ENCODE data around the gene ZBTB2. TPM values are rescaled to one million over a fixed set of nuclear protein-coding genes. Genes with fewer than 3 reads are reported as not detected.

The ZBTB2 gene
- total and polyA plus RNA-seq, 2 of the 4 experiments (the other 2 are of a cell fraction) = 11.8 to 17.7 TPM

- intact Hi-C loops (cut with micrococcal nuclease) (no loop called here), in situ Hi-C loops (cut with MboI; ENCODE audit: low sequenced_read_pairs) (loop anchor here (25.0 kb wide), 1 partner anchor 701 kb away; no protein-coding TSS in a partner anchor), dilution Hi-C loops (cut with HindIII; ENCODE audit: low sequenced_read_pairs, unreplicated experiment) (no loop called here)
- Histone ChIP-seq H4K5ac (ENCODE audit: low read depth, low read length) (no peak overlapping the region), H3K56ac (ENCODE audit: extremely low read depth, insufficient read depth, low read length) (no peak overlapping the region), H3K18ac (ENCODE audit: low read depth, low read length) (no peak overlapping the region), H3K9me3 (ENCODE audit: control insufficient read depth, insufficient read depth, low read length) (no peaks in the 10 kb centered on the region), H2BK20ac (ENCODE audit: low read depth, low read length) (no peak overlapping the region), H3K36me3 (ENCODE audit: control insufficient read depth, insufficient read depth, low read length) (peaks cover 9% of the 10 kb centered on the region), H2AK5ac (ENCODE audit: low read depth, low read length) (peak overlapping the region; percentile 30; the same call in 1 of the 2 replicates), H2BK5ac (ENCODE audit: low read depth, low read length, poor library complexity, severe bottlenecking) (no peak overlapping the region), H3K4me3 (ENCODE audit: insufficient read depth, low read depth, low read length) (no peak overlapping the region), H3K27ac (ENCODE audit: insufficient read depth, low read length) (no peak overlapping the region), H4K8ac (ENCODE audit: low read depth in 2 of 2, low read length in 2 of 2) (no peak overlapping the region), H2AK9ac (replicated peaks; ENCODE audit: low read depth, low read length, poor library complexity) (no peak overlapping the region), H4K20me1 (ENCODE audit: insufficient read depth, low read length) (peaks cover 10% of the 10 kb centered on the region; the same call in 1 of the 2 replicates), H3K4me2 (ENCODE audit: low read depth, low read length) (no peak overlapping the region), H2AFZ (replicated peaks; ENCODE audit: low read length, poor library complexity) (no peak overlapping the region), H3K4me1 (ENCODE audit: control insufficient read depth, insufficient read depth, low read length) (peaks cover 2% of the 10 kb centered on the region), H3K9ac (ENCODE audit: low read depth, low read length) (no peak overlapping the region), H3K79me1 (ENCODE audit: low read depth in 1 of 2, low read length in 2 of 2) (peaks cover 11 to 28% of the 10 kb centered on the region in 2 experiments), H3K14ac (replicated peaks; ENCODE audit: low read depth, low read length) (no peak overlapping the region), H3K9me1 (ENCODE audit: insufficient read depth, low read length) (peaks cover 4% of the 10 kb centered on the region; the same call in 1 of the 2 replicates), H3K23ac (ENCODE audit: low read depth, low read length) (no peak overlapping the region), H3K27me3 (ENCODE audit: control insufficient read depth, insufficient read depth, low read length) (no peaks in the 10 kb centered on the region), H2BK120ac (ENCODE audit: low read depth, low read length) (no peak overlapping the region), H2BK15ac (ENCODE audit: low read depth, low read length) (no peak overlapping the region), H3K4ac (ENCODE audit: low read depth, low read length) (no peak overlapping the region), H4K91ac (ENCODE audit: insufficient read depth, low read depth, low read length) (no peak overlapping the region)
- ChIA-PET CTCF (interaction anchor here (0.6 to 1.1 kb wide), 2 partner anchors 10 to 43 kb away, joined by 3 read pairs; no protein-coding TSS in a partner anchor), POLR2A (ENCODE audit: unreplicated experiment) (interaction anchor here (1.1 kb wide), 1 partner anchor 10 kb away, joined by 4 read pairs; no protein-coding TSS in a partner anchor)
- BruUV-seq (replicated peaks) = no TSS peak
- ATAC-seq (ENCODE audit: low read depth) (no peak), DNase-seq (no peak)
- 100% methylated on average over 1 of the region's 3 CpGs; no CpG with 5 or more reads in 1 of the 2 experiments for WGBS, 2 experiments (ENCODE audit: extremely low coverage in 2 of 2, insufficient read length in 1 of 2)
- TF ChIP-seq CHD1 (IDR thresholded peaks at IDR 0.05; ENCODE audit: low read depth, low read length) = no peak
- TF ChIP-seq USF2 (IDR thresholded peaks at IDR 0.05; ENCODE audit: low read depth, low read length) = no peak
- TF ChIP-seq MAFK (IDR thresholded peaks at IDR 0.05; ENCODE audit: low read depth, low read length) = no peak
- TF ChIP-seq MAZ (IDR thresholded peaks at IDR 0.05; ENCODE audit: borderline replicate concordance, low read depth, low read length) = no peak
- no peak for TF ChIP-seq CTCF (conservative IDR thresholded peaks at IDR 0.05; ENCODE audit: low read depth, low read length)
Measured at GRCh38 chr6:151436300-151436699, 44.9 kb upstream of the ZBTB2 start.

Data from IMR-90 (cell line).